Activated CD8-positive, alpha-beta memory T cell treated with anti-CD3 and anti-CD28 coated beads, Interleukin-2, amount 50 U/mL, for 1 hour (primary cell): Measurements from ENCODE around the gene TTLL3.
"Not testable (repeated sequence)": the region's sequence is repeated elsewhere in the genome, so short reads cannot be mapped to it uniquely, and the experiment has no call there.

Experiments
- DNase-seq: peaks from one replicate; pipeline ENCODE4 v3.0.0-alpha.2; 2020; ENCODE audit errors: extremely low read depth

Gene TTLL3

DNA sequence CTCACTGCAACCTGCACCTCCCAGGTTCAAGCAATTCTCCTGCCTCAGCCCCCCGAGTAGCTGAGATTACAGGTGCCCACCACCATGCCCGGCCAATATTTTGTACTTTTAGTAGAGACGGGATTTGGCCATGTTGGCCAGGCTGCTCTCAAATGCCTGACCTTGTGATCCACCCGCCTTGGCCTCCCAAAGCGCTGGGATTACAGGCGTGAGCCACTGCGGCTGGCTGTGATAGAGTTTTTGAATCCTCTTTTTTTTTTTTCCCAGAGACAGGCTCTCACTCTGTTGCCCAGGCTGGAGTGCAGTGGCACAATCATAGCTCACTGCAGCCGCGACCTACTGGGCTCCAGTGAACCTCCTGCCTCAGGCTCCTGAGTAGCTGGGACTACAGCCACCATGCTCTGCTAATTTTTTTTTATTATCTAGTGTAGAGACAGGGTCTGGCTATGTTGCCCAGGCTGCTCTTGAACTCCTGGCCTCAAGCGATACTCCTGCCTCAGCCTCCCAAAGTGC lies 55.1 kb downstream of the TTLL3 start:
- not testable (repeated sequence) for DNase-seq

DNA sequence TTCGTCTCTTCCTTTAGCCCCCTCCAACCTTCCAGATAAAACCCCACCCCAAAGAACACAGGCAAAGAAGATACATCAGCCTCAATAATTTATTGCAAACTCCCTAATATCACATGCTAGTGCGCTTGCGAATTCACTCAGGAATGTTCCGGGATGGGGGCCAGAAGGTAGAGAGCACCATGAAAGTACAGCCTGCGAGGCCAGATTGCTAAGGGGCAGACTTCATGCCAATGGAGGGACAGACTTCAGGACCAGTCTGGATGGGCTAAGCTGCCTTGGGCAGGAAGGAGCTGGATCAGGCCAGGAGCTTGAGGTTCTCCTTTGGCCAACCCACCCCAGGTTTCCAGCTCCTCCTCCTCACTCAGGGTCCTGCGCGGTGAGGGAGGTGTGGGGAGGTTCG lies 56.6 kb downstream of the TTLL3 start:
- no peak for DNase-seq

DNA sequence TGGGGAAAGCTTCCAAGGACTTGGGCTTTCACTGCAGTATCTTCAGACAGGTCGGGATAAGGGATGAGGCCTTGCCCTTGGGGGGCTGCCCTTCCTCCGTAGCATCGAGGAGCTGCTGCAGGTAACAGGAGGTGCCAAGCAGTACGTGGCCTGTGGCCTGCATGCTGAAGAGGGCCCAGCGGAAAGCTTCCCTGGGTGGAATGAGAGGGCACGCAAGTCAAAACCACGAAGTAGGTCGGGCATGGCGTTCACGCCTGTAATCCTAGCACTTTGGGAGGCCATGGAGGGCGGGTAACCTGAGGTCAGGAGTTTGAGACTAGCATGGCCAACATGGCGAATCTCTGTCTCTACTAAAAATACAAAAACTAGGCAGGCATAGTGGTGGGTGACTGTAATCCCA lies 57.0 kb downstream of the TTLL3 start:
- DNase-seq: no peak

DNA sequence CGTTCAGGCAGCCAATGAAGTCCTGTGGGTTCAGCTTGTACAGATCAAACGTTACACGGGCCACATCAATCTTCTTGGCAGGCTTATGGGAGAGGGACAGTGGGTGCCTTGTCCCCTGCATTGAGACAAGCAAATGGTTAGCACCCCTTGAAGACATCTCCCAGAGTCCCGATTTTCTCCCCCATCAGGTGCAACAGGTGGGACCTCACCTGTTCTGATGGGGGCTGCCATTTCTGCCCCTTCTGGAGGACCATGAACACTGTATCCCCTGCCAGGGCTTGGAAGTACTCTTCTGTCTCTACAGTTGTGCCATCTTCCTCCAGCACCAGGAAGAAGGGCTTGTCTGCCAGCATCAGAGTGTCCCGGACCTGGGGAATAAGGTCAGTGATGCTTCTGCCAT lies 59.9 kb downstream of the TTLL3 start:
- DNase-seq: no peak

DNA sequence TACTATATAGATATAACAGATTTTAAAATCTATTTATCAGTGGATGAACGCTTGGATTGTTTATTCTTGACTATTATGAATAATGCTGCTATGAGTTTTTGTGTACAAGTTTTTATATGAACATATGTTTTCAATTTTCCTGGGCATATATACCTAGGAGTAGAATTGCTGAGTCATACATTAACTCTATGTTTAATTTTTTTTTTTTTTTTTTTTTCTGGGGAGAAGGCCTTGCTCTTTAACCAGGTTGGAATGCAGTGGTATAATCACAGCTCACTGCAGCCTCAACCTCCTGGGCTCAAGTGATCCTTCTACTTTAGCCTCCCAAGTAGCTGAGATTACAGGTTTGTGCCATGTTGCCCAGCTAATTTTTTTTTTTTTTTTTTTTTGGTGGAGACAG lies 60.9 kb downstream of the TTLL3 start:
- no peak for DNase-seq

DNA sequence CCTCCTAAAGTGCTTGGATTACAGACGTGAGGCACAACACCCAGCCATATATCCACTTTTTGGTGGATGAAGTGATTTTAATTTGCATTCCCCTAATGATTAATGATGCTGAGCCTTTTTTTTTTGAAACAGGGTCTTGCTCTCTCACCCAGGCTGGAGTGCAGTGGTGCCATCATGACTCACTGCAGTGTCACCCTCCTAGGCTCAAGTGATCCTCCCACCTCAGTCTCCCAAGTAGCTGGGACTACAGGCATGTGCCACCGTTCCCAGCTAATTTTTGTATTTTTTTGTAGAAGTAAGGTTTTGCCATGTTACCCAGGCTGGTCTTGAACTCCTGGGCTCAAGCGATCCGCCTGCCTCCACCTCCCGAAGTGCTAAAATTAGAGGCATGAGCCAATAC lies 62.0 kb downstream of the TTLL3 start:
- not testable (repeated sequence) for DNase-seq

DNA sequence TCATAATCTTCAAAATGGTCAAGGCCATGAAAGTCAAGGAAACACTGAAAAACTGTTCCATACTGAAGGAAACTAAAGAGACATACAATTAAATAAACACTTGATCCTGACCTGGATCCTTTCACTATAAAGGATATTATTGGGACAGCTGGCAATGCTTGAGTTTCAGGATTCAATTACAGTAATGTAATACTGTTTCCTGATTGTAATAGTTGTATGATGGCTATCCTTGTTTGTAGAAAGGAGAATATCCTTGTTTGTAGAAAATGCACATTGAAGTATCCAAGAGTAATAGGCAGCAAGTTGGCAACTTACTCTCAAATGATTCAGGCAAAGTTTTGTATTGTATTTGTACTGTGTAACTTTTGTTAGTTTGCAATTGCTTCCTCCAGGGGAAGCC lies 65.4 kb downstream of the TTLL3 start:
- DNase-seq: no peak

DNA sequence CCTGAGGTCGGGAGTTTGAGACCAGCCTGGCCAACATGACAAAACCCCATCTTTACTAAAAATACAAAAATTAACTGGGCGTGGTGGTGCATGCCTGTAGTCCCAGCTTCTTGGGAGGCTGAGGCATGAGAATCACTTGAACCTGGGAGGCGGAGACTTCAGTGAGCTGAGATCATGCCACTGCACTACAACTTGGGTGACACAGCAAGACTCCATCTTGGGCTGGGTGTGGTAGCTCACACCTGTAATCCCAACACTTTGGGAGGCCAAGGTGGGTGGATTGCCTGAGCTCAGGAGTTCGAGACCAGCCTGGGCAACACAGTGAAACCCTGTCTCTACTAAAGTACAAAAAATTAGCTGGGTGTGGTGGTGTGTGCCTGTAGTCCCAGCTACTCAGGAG lies 66.2 kb downstream of the TTLL3 start:
- not testable (repeated sequence) for DNase-seq

DNA sequence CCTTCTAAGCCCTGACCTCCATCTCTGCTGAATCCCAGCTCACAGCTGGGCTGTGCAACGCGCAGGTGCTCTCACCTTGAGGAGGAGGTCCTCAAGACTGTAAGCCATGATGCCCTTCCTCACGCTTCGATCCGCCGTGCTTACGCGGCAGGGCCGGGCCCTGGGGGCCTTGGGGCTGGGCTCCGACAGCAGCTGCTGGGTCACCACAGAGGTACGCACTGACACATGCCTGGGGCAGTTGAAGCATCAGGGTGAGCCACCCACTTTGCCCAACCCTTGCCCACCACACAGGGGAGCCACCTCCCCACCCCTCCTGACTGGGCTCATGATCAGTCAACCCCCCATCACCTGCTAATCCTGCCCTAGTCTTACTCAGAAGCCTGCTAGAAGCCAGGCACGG lies 66.9 kb downstream of the TTLL3 start:
- DNase-seq: no peak

DNA sequence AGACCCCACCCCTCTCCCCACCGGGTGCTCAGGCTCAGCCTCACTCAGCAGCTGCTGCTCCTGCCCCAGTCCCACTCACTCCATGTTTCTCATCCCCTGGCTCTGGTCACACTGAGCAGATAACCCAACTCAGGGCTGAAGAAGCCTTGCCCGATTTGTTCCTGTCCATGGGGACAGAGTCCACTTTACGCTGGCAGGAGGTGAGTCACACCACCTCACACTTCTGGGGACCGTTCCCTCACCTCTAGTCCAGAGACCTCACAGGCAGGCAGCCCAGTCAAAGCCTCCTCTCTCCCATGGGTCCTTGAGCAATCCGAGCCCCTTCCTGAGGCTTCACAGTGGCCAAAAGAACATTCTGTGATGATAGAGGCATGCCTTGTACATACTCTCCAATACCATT lies 68.6 kb downstream of the TTLL3 start:
- DNase-seq: no peak

DNA sequence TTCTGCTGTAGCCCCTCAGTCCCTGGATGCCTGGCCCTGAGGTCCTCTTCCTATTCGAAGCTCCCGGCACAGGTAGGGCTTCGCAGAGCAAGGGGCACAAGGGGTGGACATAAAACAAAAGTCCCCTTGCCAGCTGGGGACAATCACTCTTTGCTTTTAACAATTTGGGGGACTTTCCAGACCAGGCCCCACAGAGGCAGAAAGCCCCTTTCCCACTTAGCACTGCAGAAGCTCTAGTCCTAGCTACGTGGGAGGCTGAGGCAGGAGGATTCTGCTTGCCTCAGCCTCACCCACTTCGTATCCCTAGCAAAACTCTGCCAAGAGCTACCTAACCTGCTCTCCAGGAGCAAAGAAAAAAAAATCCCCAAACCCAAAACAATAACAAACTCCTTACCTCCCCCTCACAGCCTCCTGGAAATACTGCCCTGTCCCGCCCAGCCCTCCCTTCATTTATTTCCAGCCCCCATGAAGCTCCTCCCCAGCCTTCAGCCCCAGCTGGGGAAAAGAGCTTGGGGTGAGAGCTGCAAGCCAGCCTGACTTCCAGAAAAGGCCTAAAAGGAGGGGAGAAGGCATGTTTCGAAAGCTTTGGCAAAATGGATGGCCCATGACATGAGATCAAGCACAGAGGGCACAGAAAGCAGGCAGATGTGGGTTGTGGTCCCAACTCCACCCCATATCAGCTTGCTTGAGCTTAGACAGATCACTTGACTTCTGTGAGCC lies 69.9 kb downstream of the TTLL3 start, which contains the start of gene CIDEC:
Gene CIDEC, minus strand, starts transcription at position 424 of the 720 bp plus-strand sequence. CDS start 1,767 bp downstream, outside the sequence.
- no peak for DNase-seq

DNA sequence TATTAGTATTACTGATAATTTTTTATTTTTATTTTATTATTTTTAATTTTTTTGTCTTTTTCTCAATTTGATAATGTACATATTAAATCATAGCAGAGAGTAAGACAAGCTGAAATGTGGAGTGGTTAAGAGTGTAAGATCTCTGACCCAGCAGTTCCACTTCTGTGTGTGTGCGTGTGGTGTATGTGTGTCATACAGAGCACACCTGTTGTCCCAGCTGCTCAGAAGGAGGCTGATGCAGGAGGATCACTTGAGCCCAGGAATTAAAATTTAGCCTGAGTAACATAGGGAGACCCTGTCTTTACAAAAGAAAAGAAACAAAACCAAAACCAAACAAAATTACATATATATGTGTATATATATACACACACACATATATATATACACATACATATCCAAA lies 71.4 kb downstream of the TTLL3 start:
- no peak for DNase-seq

DNA sequence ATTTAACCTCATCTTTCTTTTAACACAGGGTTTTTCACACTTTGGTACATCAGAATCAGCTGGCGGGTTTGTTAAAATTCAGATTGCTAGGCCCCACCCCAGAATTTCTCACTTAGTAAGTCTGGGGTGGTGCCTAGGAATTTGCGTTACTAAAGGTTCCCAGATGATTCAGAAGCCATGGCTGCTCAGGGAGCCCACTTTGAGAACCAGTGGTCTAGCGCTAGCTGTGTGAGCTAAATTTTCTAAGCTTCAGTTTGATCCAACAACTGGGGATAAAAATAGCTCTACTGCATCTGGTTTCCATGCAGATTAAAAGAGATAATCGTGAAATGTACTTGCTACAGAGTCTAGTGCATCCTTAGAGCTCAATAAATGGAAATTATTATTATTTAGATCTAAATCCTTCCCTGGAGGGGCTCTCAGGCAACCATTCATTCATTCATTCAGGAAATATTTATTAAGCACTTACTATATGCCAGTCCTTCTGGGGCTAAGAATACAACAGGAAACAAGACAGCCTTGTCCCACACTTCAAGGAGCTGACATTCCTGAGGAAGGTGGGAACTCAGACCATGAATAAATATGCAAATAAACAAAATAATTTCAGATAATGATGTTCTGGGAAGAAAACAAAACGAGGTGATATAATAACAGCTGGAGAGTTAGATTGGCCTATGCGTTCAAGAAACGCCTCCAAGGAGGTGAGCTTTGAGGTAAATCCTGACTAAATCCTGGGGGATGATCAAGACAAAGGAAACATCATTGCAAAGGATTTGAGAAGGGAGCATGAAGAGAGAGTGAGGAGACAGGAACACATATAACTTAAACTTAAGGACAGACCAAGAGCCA lies 73.9 kb downstream of the TTLL3 start:
- DNase-seq: no peak

DNA sequence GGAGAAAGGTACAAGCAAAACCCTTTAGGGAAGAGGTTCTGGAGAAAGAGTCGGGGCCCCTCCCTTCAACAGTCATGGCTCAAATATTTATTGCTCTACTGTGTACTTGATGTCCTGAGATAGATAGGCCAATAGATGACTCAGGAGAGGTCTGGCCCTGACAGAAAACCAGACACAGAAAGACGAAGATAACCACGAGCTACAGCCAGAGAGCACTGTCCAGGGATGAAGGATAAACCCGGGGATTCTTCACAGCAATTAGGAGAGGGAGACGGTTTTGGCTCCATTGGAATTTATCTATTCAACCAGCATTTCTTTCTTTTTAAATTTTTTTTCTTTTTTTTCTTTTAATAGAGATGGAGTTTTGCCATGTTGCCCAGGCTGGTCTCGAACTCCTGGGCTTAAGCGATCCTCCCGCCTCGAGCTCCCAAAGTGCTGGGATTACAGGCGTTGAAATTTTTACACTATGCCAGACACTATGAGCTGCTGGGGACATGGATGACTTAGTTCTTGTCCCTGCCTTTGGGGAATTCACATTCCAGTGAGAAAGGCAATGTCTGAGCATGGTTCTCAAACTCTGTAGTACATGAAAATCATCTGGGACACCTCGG lies 74.6 kb downstream of the TTLL3 start:
- DNase-seq: no peak
